Gastrocnemius medialis (tissue), 4 donors: ENCODE measurements around the gene AMER2. TPM values are rescaled to one million over a fixed set of nuclear protein-coding genes. Genes with fewer than 3 reads are reported as not detected.

ENCODE experiments used
- ATAC-seq, 2 donors: fragments of 150-250 bp; one replicate each; pipeline ENCODE4 v1.9.1; 2016
- DNase-seq, 2 donors: peaks; one replicate each; pipeline ENCODE4 v3.0.0-alpha.2; 2019
- H3K27ac ChIP-seq, 4 donors: fragments of 200-600 bp; sonication (generic); 1 replicate in 1 of 4; 2 replicates in 3 of 4; pipeline ENCODE4 v1.5.1; 2016 to 2018; ENCODE audit warnings: mild to moderate bottlenecking in 2 of 4, moderate library complexity in 1 of 4
- H3K27me3 ChIP-seq, 3 donors: fragments of 200-600 bp; sonication (generic) in 2 of 3; 1 replicate in 1 of 3; 2 replicates in 2 of 3; pipeline versions ENCODE4 v1.5.1 to v1.6.0; 2016 to 2019; ENCODE audit warnings: mild to moderate bottlenecking in 1 of 3, moderate library complexity in 1 of 3
- H3K36me3 ChIP-seq, 2 donors: fragments of 200-600 bp; sonication (generic) in 1 of 2; one replicate each; pipeline ENCODE4 v1.5.1; 2017 to 2018
- H3K4me1 ChIP-seq, 2 donors: fragments of 200-600 bp; sonication (generic) in 1 of 2; one replicate each; pipeline ENCODE4 v1.5.1; 2016 to 2017; ENCODE audit warnings: mild to moderate bottlenecking in 2 of 2
- H3K4me3 ChIP-seq, 4 donors: fragments of 200-600 bp; sonication (generic) in 3 of 4; 1 replicate in 1 of 4; 2 replicates in 3 of 4; pipeline ENCODE4 v1.5.1; 2016 to 2019; ENCODE audit warnings: mild to moderate bottlenecking in 2 of 4
- H3K9me3 ChIP-seq, 3 donors: fragments of 200-600 bp; sonication (generic) in 2 of 3; 1 replicate in 1 of 3; 2 replicates in 2 of 3; pipeline ENCODE4 v1.5.1; 2016 to 2019
- POLR2A ChIP-seq, 2 donors: fragments of 450-650 bp; IDR thresholded peaks; one replicate each; pipeline ENCODE4 v1.6.1; 2017; ENCODE audit warnings: antibody characterized with exemption in 2 of 2, mild to moderate bottlenecking in 2 of 2, moderate library complexity in 2 of 2
- in situ Hi-C, 4 donors: fragments of 200-750 bp; cut with MboI; loops; one replicate each; pipeline versions ENCODE4 v1.15.0 to v1.8.0; 2017; ENCODE audit warnings: low sequenced_read_pairs in 4 of 4
- intact Hi-C: fragments of 100-400 bp; cut with DNase I; formaldehyde crosslinking; loops from one replicate; pipeline ENCODE4 v1.15.1; 2023; ENCODE audit warnings: low total_unique reads
- total RNA-seq, 4 donors: library from RNA; depleted of rRNA; stranded (reverse); fragments of >200 nt; gene quantifications; one replicate each; pipeline versions ENCODE4 v1.1.0 to v1.2.3, GENCODE V29; 2016
- TF ChIP-seq, protein P1 (sequence below), 5 experiments: fragments of 450-650 bp in 3 of 5; fragments of 200-600 bp in 2 of 5; sonication (generic) in 2 of 5; IDR thresholded peaks in 4 of 5; conservative IDR thresholded peaks in 1 of 5; 1 replicate in 4 of 5; 2 replicates in 1 of 5; pipeline ENCODE4 v1.5.1; 2016 to 2019; ENCODE audit warnings: antibody characterized with exemption in 5 of 5, mild to moderate bottlenecking in 3 of 5, moderate library complexity in 3 of 5

AMER2 gene
- total RNA-seq, 4 donors from 2014 or later, result 0.10 to 0.87 (median 0.27) TPM; not detected in 1

DNA sequence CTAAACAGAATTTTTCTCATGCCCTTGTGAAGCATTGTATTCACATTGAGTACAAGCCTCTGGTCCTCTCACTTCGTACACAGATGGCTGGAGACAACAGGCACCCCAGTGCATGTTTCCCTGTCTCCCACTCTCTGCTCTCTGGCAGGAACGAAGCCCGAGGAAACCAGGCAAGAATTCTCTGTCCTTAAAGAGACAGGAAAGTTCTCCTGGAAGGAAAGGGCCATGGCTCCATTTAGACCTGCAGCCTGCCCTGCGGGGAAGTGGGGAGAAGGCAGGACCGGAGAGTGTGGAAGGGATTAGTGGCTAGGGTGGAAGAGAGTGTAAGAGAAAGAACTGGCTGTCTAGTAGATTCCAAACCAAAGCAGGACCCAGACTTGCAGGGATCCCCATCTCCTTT lies 15.5 kb upstream of the AMER2 start:
- ATAC-seq (no peak), DNase-seq (no peak)
- H3K9me3 ChIP-seq, result no peaks in the 10 kb centered on the region
- H3K4me3 ChIP-seq, result no peak overlapping the region
- H3K4me1 ChIP-seq, result no peaks in the 10 kb centered on the region
- in situ Hi-C loops, result no loop called here
- TF ChIP-seq POLR2A (IDR thresholded peaks at IDR 0.05), result no peak
- TF ChIP-seq, protein P1, sequence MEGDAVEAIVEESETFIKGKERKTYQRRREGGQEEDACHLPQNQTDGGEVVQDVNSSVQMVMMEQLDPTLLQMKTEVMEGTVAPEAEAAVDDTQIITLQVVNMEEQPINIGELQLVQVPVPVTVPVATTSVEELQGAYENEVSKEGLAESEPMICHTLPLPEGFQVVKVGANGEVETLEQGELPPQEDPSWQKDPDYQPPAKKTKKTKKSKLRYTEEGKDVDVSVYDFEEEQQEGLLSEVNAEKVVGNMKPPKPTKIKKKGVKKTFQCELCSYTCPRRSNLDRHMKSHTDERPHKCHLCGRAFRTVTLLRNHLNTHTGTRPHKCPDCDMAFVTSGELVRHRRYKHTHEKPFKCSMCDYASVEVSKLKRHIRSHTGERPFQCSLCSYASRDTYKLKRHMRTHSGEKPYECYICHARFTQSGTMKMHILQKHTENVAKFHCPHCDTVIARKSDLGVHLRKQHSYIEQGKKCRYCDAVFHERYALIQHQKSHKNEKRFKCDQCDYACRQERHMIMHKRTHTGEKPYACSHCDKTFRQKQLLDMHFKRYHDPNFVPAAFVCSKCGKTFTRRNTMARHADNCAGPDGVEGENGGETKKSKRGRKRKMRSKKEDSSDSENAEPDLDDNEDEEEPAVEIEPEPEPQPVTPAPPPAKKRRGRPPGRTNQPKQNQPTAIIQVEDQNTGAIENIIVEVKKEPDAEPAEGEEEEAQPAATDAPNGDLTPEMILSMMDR (IDR thresholded peaks at IDR 0.05 in 4 of 5, conservative IDR thresholded peaks at IDR 0.05 in 1 of 5), result no peak
- no peaks in the 10 kb centered on the region for H3K27me3 ChIP-seq
- intact Hi-C loops, result no loop called here
- H3K27ac ChIP-seq, result no peak overlapping the region
- no peaks in the 10 kb centered on the region for H3K36me3 ChIP-seq

DNA sequence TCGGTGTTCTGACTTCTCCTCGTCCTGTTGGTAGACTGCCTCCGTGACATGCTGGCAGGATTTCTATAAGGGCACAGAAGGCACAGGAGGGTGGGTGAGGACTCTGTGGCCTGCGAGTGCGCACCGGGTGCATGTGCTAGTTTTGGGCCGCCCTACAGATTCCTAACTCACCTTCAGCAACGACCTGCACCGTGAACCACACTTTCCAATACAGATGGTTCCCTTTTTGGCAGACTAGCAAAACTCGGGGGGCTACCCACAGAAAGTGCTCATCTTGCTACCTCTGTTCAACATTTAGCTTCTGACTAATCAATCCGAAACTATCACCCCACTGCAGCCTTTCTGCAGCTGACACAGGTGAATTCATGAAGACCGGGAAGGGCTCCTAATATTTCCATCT lies 14.1 kb upstream of the AMER2 start:
- intact Hi-C loops (no loop called here), in situ Hi-C loops (no loop called here)
- Histone ChIP-seq H3K4me1 (no peaks in the 10 kb centered on the region), H3K27me3 (no peaks in the 10 kb centered on the region), H3K36me3 (no peaks in the 10 kb centered on the region), H3K4me3 (no peak overlapping the region), H3K9me3 (no peaks in the 10 kb centered on the region), H3K27ac (no peak overlapping the region)
- TF ChIP-seq, protein P1 (IDR thresholded peaks at IDR 0.05 in 4 of 5, conservative IDR thresholded peaks at IDR 0.05 in 1 of 5), result no peak
- TF ChIP-seq POLR2A (IDR thresholded peaks at IDR 0.05), result no peak
- no peak for ATAC-seq
- DNase-seq, result no peak

GRCh38 chr13:25181597-25181996 lies 9.5 kb upstream of the AMER2 start:
- TF ChIP-seq, protein P1 (IDR thresholded peaks at IDR 0.05 in 4 of 5, conservative IDR thresholded peaks at IDR 0.05 in 1 of 5), result no peak
- no peak for TF ChIP-seq POLR2A (IDR thresholded peaks at IDR 0.05)
- ATAC-seq (no peak), DNase-seq (no peak)
- Histone ChIP-seq H3K4me3 (no peak overlapping the region), H3K36me3 (no peaks in the 10 kb centered on the region), H3K27me3 (no peaks in the 10 kb centered on the region), H3K4me1 (no peaks in the 10 kb centered on the region), H3K27ac (no peak overlapping the region), H3K9me3 (no peaks in the 10 kb centered on the region)
- intact Hi-C loops (no loop called here), in situ Hi-C loops (no loop called here)

GRCh38 chr13:25180775-25181537 lies 8.9 kb upstream of the AMER2 start:
- in situ Hi-C loops (no loop called here), intact Hi-C loops (no loop called here)
- Histone ChIP-seq H3K4me3 (no peak overlapping the region), H3K4me1 (no peaks in the 10 kb centered on the region), H3K27ac (no peak overlapping the region), H3K27me3 (peaks cover 0 to 4% (median 1%) of the 10 kb centered on the region in 3 donors), H3K36me3 (no peaks in the 10 kb centered on the region), H3K9me3 (no peaks in the 10 kb centered on the region)
- DNase-seq (peak in 1 of 2 donors; percentile 26), ATAC-seq (no peak)
- TF ChIP-seq POLR2A (IDR thresholded peaks at IDR 0.05), result no peak
- TF ChIP-seq, protein P1 (IDR thresholded peaks at IDR 0.05 in 4 of 5, conservative IDR thresholded peaks at IDR 0.05 in 1 of 5), result no peak
